ENCODE measurements around the gene POLA1.

Gene POLA1

GRCh38 chrX:25011589-25012432 lies 318.1 kb downstream of the POLA1 start:
- DNase-seq = no peak

- no peak for DNase-seq
These were observed 318.7 kb downstream of the POLA1 start for GRCh38 chrX:25012433-25012735.

GRCh38 chrX:25012793-25013631 lies 319.3 kb downstream of the POLA1 start:
- DNase-seq = no peak

- no peak for DNase-seq
These were observed 320.1 kb downstream of the POLA1 start for GRCh38 chrX:25013632-25014365.

- DNase-seq = no peak
These were observed 320.7 kb downstream of the POLA1 start for GRCh38 chrX:25014366-25014838.

GRCh38 chrX:25015486-25016360 lies 322.0 kb downstream of the POLA1 start, which contains the start of gene ARX:
Gene ARX, minus strand, starts transcription at chrX:25015965. Its CDS starts 228 bp downstream, at chrX:25015737.
- DNase-seq = peak; percentile 40

- no peak for DNase-seq
These were observed 322.6 kb downstream of the POLA1 start for GRCh38 chrX:25016361-25016671.

GRCh38 chrX:25016938-25017598 lies 323.4 kb downstream of the POLA1 start:
- DNase-seq = no peak

GRCh38 chrX:25017667-25018247 lies 324.0 kb downstream of the POLA1 start:
- no peak for DNase-seq

- no peak for DNase-seq
These were observed 325.0 kb downstream of the POLA1 start for GRCh38 chrX:25018682-25019081.

GRCh38 chrX:25019707-25020390 lies 326.1 kb downstream of the POLA1 start:
- DNase-seq = no peak

- no peak for DNase-seq
These were observed 326.7 kb downstream of the POLA1 start for GRCh38 chrX:25020391-25020904.

- peak; percentile 30 for DNase-seq
These were observed 327.3 kb downstream of the POLA1 start for GRCh38 chrX:25020905-25021449.

GRCh38 chrX:25022499-25023325 lies 329.0 kb downstream of the POLA1 start:
- DNase-seq = no peak

GRCh38 chrX:25023908-25024307 lies 330.2 kb downstream of the POLA1 start:
- no peak for DNase-seq

GRCh38 chrX:25025615-25026014 lies 331.9 kb downstream of the POLA1 start:
- no peak for DNase-seq

- DNase-seq = no peak
These were observed 332.9 kb downstream of the POLA1 start for GRCh38 chrX:25026576-25026975.

GRCh38 chrX:25028726-25029125 lies 335.0 kb downstream of the POLA1 start:
- DNase-seq = no peak

GRCh38 chrX:25029288-25029825 lies 335.6 kb downstream of the POLA1 start:
- no peak for DNase-seq

All from stimulated activated CD4-positive, alpha-beta T cell treated with anti-CD3 and anti-CD28 coated beads, Interleukin-4, amount 100 ng/mL, for 1 hour (primary cell).